A673 (cell line): Measurements from ENCODE around the gene RFXANK. TPM values are rescaled to one million over a fixed set of nuclear protein-coding genes. Genes with fewer than 3 reads are reported as not detected.

Experiments
- BruUV-seq: library from RNA; stranded (reverse); fragments of 400-500 nt; replicated peaks from 2 replicates; lab custom pipeline; 2021; lab: Mats Ljungman, UMichigan
- CTCF ChIA-PET: fragments of 300-600 bp; sonication (Branson Sonifier 250); formaldehyde crosslinking; loops from one replicate; lab custom pipeline; 2022; ENCODE audit warnings: antibody characterized with exemption; lab: Charles Lee
- POLR2A ChIA-PET: fragments of 300-600 bp; sonication (Branson Sonifier 250); formaldehyde crosslinking; loops from one replicate; lab custom pipeline; 2022; ENCODE audit warnings: antibody characterized with exemption; ENCODE audit not compliant: low non-redundant PET; lab: Charles Lee
- DNase-seq: peaks from one replicate; pipeline ENCODE4 v3.0.0-alpha.2; 2015; ENCODE audit warnings: low spot score
- H3K27ac ChIP-seq: fragments of 200-600 bp; sonication (generic); 2 replicates; pipeline ENCODE4 v1.5.1; 2016; ENCODE audit warnings: mixed run types, low read depth, mild to moderate bottlenecking, mixed read lengths, antibody characterized with exemption, low read length; ENCODE audit not compliant: poor library complexity, severe bottlenecking
- H3K27me3 ChIP-seq: fragments of 200-600 bp; sonication (generic); replicated peaks from 2 replicates; pipeline ENCODE4 v1.6.1; 2017; ENCODE audit warnings: mixed run types, low read depth, mild to moderate bottlenecking, mixed read lengths, antibody characterized with exemption, low read length; ENCODE audit not compliant: insufficient read depth, poor library complexity
- H3K36me3 ChIP-seq: fragments of 200-600 bp; sonication (generic); 2 replicates; pipeline ENCODE4 v1.6.1; 2016; ENCODE audit warnings: mixed run types, mild to moderate bottlenecking, mixed read lengths, antibody characterized with exemption, low read length; ENCODE audit not compliant: insufficient read depth, poor library complexity, severe bottlenecking
- H3K4me1 ChIP-seq: fragments of 200-600 bp; sonication (generic); 2 replicates; pipeline ENCODE4 v1.6.1; 2017; ENCODE audit warnings: mixed run types, mild to moderate bottlenecking, mixed read lengths, antibody characterized with exemption, low read length; ENCODE audit not compliant: insufficient read depth, poor library complexity, severe bottlenecking
- H3K4me3 ChIP-seq: fragments of 200-600 bp; sonication (generic); 2 replicates; pipeline ENCODE4 v1.5.1; 2016; ENCODE audit warnings: low read depth, mixed run types, mild to moderate bottlenecking, mixed read lengths, low read length; ENCODE audit not compliant: poor library complexity, severe bottlenecking
- H3K9me3 ChIP-seq: fragments of 200-600 bp; sonication (generic); 2 replicates; pipeline ENCODE4 v1.6.1; 2016; ENCODE audit warnings: mixed run types, low read depth, mild to moderate bottlenecking, mixed read lengths, antibody characterized with exemption, low read length; ENCODE audit not compliant: poor library complexity, severe bottlenecking
- CTCF ChIP-seq: fragments of 300-800, 200-600 bp; sonication (generic); conservative IDR thresholded peaks from 2 replicates; pipeline ENCODE4 v1.5.1; 2017; ENCODE audit warnings: low read depth, mild to moderate bottlenecking, antibody characterized with exemption, low read length, moderate library complexity, mixed read lengths
- EZH2 ChIP-seq: fragments of 200-600 bp; sonication (generic); IDR thresholded peaks from 2 replicates; pipeline ENCODE4 v1.6.1; 2017; ENCODE audit warnings: borderline replicate concordance, low read depth, mild to moderate bottlenecking, mixed read lengths, antibody characterized with exemption, low read length; ENCODE audit not compliant: poor library complexity, severe bottlenecking
- intact Hi-C: fragments of 100-400 bp; cut with micrococcal nuclease; formaldehyde crosslinking; loops from one replicate; pipeline ENCODE4 v1.10.0; 2022; ENCODE audit not compliant: unreplicated experiment
- total RNA-seq: library from RNA; stranded (reverse); gene quantifications from 2 replicates; pipeline ENCODE4 v1.2.3, GENCODE V29; 2021

Gene RFXANK
- total RNA-seq, 1 experiment from 2014 or later = 96.3 TPM

GRCh38 chr19:19192910-19193423, 909 bp downstream of the RFXANK start:
- Histone ChIP-seq H3K27ac (peak overlapping the region; percentile 100), H3K9me3 (no peaks in the 10 kb centered on the region), H3K36me3 (peaks cover 7% of the 10 kb centered on the region), H3K27me3 (no peaks in the 10 kb centered on the region), H3K4me3 (peak overlapping the region; percentile 98), H3K4me1 (peaks cover 13% of the 10 kb centered on the region)
- no peak for DNase-seq
- POLR2A ChIA-PET = no interaction called here
- CTCF ChIA-PET = interaction anchor here (0.7 kb wide), 1 partner anchor 19 kb away, joined by 3 read pairs; no protein-coding TSS in a partner anchor
- TSS peak; percentile 81 for BruUV-seq
- intact Hi-C loops = loop anchor here (1.0 kb wide), 1 partner anchor 127 kb away; the partner anchor contains the start of genes MAU2 and SUGP1
- no peak for TF ChIP-seq EZH2
- TF ChIP-seq CTCF = no peak

GRCh38 chr19:19193926-19194325, 1.9 kb downstream of the RFXANK start:
- H3K4me3 ChIP-seq = peak overlapping the region; percentile 98
- peaks cover 13% of the 10 kb centered on the region for H3K4me1 ChIP-seq
- TF ChIP-seq EZH2 (no peak), CTCF (no peak)
- H3K36me3 ChIP-seq = peaks cover 14% of the 10 kb centered on the region
- intact Hi-C loops = loop anchor here (1.0 kb wide), 1 partner anchor 126 kb away; the partner anchor contains the start of genes MAU2 and SUGP1
- no peaks in the 10 kb centered on the region for H3K9me3 ChIP-seq
- no peak overlapping the region for H3K27ac ChIP-seq
- CTCF ChIA-PET = no interaction called here
- POLR2A ChIA-PET = no interaction called here
- no TSS peak for BruUV-seq
- no peak for DNase-seq
- no peaks in the 10 kb centered on the region for H3K27me3 ChIP-seq

GRCh38 chr19:19201697-19202630, 9.9 kb downstream of the RFXANK start:
- ChIA-PET CTCF (no interaction called here), POLR2A (no interaction called here)
- Histone ChIP-seq H3K36me3 (peaks cover 20% of the 10 kb centered on the region), H3K27ac (peak overlapping the region; percentile 89), H3K27me3 (no peaks in the 10 kb centered on the region), H3K4me1 (peaks cover 10% of the 10 kb centered on the region), H3K9me3 (no peaks in the 10 kb centered on the region), H3K4me3 (peak overlapping the region; percentile 68)
- BruUV-seq = no TSS peak
- no peak for TF ChIP-seq EZH2
- TF ChIP-seq CTCF = no peak
- no peak for DNase-seq
- intact Hi-C loops = no loop called here
